Fibroblast of skin of back (primary cell): ENCODE results near the gene HCRTR2. TPM values are rescaled to one million over a fixed set of nuclear protein-coding genes. Genes with fewer than 3 reads are reported as not detected.
"Not testable (repeated sequence)": the region's sequence is repeated elsewhere in the genome, so short reads cannot be mapped to it uniquely, and the experiment has no call there.

Source experiments
- DNase-seq: peaks from one replicate; pipeline ENCODE4 v3.0.0-alpha.2; 2013
- polyA plus RNA-seq, 2 experiments: library from polyadenylated mRNA; unstranded; fragments of 120-200 nt; gene quantifications; one replicate each; pipeline ENCODE4 v1.2.1, GENCODE V29; 2013; ENCODE audit not compliant: insufficient read length in 2 of 2

HCRTR2 gene
- not detected for polyA plus RNA-seq (2013, experiment 1 of 2; ENCODE audit: insufficient read length)
- not detected for polyA plus RNA-seq (2013, experiment 2 of 2; ENCODE audit: insufficient read length)

DNA sequence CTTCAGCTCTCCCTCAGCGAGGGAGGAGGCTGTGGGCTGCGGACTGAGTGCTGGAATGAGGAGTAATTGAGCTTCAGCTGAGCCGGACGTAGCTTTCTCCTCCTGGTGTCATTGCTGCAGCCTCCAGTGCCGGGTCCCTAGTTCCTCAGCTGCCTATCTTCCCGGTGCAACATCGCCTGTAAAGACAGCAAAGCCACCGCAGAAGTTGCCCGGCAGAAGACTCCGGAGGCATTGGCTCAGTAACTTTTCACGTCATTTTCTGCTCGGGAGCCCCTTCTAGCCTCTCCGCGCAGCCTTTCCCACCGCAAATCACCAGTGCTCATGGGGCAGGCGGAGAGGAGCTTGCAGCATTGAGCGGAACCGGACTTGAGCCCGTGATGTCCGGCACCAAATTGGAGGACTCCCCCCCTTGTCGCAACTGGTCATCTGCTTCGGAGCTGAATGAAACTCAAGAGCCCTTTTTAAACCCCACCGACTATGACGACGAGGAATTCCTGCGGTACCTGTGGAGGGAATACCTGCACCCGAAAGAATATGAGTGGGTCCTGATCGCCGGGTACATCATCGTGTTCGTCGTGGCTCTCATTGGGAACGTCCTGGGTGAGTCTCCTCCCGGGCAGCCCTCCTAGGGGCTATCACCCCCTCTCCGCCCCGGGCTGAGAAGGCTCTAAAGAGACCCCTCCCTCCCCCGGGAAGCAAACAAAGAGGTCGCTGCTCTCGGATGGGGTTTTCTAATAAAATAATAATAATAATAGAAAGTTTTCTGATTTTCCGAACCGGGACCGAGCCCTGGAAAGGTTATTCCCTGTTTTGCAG, at the start of gene HCRTR2:
Gene HCRTR2 (plus strand): TSS at position 305 of the 816 bp plus-strand sequence. CDS start 73 bp downstream, at position 378.
- peak; percentile 4 for DNase-seq

DNA sequence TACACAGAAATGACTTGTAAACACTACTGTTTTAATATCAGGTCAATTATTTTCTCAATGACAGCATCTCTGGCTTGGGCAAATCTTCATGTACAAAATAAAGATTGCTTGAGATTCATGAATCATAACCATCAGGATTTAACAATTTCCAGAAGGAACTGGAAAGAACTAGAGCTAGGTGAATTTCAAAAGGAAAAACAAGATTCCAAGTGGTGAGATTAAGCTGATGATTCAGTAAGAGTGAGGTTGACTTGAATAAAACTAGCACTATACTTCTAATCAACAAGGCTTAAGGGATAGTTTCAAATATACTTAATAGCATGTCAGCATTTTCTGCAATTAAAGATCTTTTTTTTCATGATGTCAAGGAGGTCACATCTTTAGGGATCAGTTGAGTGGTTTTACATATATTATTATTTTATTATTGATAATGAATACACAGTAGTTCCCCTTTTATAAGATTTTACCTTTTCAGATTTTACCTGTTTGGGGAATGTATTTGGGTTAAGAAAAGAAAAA, 43.5 kb upstream of the HCRTR2 start:
- no peak for DNase-seq

DNA sequence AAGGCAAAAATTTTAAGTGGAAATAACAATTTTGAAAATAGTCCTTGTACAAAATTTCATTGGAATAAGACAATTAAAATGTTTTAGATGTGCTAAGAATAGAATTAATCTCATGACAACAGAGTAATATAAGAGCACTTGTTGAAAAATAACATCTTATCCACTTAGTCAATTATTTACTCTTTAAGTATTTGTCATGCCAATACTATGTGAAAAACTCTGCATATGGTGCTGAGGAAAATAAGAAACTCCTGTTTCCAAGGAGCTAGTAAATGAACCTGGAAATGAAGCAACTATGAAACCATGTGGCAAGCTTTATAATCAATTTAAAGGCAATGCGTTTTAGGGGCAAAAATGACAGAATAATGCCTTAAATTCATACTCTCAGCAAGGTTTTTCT, 42.7 kb upstream of the HCRTR2 start:
- peak; percentile 29 for DNase-seq

DNA sequence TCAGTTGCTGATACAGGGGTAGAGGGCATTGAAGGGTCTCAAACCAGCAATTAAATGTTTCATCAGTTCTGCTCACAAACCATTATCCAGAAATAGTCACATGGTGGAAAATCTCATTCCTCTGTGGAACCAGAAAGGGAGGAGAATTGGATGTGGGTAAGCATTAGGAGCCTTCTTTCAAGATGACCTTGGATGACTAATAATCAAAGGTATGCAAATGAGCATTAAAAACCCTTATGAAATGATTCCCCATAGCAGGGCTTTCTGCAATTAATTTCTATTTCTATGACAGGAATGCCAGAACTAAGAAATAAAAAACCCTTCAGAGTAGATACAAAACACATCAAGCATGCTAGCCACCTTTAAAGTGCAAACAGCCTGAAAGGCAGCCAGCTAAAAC, 37.4 kb upstream of the HCRTR2 start:
- peak; percentile 12 for DNase-seq

DNA sequence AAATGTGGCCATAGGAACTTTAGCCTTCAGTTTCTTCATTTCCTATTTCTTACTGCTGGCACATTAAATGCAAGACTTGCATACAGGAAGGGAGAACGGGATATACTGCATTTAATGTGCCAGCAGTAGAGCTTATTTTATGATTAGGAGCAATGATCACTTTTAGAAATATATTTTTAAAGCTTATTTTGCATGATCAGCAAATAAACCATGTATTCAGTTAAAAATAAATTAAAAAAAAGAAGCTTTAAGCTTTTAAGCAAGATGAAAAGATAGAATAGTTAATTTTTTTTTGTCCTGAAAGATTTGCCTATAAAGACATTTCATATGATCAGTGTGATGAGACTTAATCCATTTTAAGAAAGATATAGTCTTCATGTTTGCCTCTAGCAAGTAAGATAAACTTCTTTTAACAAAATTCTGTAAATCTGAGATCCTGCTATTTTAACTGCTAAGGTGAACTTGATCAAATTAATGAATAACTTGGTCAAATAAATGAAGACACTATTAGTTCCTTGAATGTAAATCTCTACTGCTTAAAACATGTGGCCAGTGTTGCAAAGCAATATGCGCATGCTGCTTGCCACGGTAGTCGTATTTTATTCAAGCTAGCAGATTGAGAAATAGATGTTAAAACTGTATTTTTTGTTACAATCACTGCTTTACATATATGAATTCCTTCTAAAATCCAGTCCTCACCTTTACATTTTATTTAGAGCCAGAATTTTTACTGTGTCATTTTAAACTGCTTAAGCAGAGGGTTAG, 36.2 kb upstream of the HCRTR2 start:
- no peak for DNase-seq

DNA sequence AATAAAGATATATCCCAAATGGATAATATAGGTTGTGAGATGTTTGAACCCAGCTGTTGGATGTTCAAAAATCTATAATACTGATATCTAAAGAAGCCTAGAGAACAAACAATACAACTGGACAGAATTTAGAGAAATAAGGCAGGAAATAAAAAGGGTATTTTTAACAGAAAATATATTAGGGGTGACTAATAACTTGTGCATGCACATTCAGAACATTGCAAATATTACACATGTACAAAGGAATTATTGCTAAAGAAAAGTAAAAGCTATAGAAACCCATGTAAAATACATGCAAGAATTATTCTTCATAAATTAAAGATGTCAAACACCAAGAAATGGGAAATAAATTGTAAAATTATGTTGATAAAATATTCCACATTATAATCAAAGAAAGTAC, 32.7 kb upstream of the HCRTR2 start:
- DNase-seq: peak; percentile 51

DNA sequence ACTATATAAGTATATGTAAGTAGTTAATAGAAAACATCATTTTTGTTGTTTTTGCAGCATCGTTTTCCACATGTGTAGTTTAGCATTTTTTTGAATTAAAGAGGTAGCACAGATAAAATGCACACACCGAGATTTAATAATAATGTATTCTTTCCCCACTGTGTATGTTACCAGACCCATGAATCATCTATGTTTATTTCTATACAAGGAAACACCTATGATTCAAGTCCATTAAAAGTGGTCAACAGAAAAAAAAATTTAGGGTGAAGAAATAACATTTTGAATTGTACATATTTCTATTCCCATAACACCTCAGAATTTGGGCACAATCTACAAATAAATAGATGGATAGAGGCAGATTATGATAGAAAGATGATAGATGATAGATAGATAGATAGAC, 31.7 kb upstream of the HCRTR2 start:
- no peak for DNase-seq

DNA sequence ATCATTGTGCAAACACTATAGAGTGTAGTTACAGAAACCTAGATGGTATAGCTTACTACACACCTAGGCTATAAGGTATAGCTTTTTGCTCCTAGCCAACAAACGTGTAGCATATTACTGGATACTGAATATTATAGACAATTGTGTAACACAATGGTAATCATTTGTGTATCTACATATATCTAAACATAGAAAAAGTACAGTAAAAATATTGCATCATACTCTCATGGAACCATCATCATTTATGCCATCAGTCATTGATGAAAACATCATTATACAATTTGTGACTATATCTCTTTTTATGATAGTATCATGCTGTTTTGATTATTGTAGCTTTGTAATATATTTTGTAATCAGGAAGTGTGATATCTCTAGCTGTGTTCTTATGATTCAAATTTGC, 21.0 kb upstream of the HCRTR2 start:
- no peak for DNase-seq

DNA sequence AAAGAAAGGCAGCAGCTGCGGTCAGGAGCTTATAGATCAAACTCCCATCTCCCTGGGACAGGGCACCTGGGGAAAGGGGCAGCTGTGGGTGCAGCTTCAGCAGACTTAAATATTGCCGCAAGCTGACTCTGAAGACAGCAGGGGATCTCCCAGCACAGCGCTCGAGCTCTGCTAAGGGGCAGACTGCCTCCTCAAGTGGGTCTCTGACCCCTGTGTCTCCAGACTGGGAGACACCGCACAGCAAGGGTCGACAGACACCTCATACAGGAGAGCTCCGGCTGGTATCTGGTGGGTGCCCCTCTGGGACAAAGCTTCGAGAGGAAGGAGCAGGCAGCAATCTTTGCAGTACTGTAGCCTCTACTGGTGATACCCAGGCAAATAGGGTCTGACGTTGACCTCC, 15.5 kb upstream of the HCRTR2 start:
- not testable (repeated sequence) for DNase-seq

DNA sequence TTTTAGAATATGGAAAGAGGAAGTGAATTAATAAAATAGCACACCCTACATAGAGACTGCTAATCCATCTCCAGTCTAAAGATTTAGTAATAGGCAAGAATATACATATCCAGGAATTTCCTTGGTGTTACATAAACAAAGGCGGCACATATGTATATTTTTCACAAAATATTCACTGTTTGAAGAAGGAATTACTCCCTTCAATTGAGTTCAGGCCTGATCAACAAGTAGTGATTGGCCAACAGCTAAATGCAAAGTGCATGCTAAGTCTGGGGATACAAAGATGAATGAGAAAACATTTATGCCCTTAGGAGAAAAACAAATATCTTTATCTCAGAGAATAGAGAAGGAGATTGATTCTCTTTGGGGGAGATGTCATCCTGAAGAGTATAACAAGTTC, 6.5 kb upstream of the HCRTR2 start:
- no peak for DNase-seq

DNA sequence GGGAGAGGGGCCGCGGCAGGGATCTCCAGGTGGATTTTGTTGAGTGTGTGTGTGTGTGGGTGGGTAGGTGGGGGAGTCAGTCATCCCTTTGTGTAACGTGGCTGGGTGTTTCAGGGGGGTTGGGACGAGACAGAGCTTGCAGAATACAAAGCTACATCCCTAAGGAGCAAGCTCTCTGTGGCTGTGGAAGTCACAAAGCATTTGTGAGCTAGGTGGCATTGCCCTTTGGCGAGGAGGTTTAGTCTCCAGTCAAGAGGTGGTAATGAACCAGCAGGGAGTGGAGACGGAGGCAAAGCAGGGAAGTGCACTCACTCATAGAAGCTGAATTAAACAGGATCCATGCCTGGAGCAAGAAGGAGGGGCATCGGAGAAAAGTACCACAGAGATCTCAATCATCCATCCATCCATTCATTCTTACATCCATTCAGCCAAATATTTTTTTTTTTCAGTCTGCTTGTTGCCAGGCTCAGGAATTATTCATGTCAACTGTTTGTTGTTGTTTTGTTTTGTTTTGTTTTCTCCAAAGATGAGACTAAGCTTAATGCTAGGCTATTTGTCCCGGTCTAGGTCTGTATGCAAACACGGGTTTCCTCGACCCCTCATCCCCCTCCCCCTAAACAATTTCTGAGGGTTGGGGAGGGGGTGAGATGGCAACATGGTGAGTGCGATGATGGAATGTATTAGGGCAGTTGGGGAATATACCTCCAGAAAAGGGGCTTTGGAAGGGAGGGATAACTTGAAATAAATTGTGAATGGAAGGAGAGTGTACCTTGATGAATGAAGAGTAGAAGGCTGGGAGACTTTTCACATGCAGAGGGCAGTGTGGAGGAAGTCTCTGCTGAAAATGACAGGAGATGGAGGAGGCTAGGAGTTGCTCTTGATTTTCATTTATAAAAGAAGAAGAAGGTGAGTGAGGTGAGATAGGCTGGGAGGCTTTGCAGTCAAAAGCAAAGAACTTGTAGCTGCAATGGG, 1.0 kb downstream of the HCRTR2 start:
- no peak for DNase-seq

DNA sequence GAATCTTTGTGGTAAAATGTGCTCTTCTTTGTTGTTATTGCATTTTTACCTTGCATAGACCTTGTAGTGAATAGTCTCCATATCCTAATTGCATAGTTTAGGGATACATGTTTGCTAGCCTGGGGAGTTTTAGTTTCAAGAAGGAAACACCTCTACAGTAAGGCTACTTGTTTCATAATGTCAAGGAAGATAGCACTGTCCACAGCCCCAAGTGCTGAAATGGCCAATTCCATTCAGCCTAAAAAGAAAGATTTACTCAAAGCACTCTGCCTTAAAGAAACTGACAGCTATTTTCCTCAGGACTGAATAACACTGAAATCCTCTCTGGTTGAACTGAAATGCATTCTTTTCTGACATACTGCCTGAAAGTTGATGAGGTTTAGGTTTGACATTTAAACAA, 2.6 kb downstream of the HCRTR2 start:
- DNase-seq: peak; percentile 25

DNA sequence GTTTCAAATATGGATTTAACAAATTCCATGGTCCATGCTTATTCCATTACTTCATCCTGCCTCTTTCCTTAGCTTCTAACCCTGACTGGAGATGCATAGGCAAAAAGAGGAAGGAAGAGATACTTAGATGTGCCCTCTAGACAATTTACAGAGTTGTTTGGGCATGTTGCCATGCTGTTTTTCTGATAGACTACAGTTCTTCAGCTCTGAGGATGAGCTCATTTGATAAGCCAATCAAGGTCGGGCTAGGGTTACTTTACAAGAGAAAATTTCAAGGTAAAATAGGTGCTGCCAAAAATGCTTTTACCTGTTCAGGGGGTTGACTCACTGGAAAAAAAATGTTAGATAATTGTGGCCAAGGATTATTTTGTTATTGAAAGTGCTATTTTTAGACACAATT, 5.9 kb downstream of the HCRTR2 start:
- no peak for DNase-seq

DNA sequence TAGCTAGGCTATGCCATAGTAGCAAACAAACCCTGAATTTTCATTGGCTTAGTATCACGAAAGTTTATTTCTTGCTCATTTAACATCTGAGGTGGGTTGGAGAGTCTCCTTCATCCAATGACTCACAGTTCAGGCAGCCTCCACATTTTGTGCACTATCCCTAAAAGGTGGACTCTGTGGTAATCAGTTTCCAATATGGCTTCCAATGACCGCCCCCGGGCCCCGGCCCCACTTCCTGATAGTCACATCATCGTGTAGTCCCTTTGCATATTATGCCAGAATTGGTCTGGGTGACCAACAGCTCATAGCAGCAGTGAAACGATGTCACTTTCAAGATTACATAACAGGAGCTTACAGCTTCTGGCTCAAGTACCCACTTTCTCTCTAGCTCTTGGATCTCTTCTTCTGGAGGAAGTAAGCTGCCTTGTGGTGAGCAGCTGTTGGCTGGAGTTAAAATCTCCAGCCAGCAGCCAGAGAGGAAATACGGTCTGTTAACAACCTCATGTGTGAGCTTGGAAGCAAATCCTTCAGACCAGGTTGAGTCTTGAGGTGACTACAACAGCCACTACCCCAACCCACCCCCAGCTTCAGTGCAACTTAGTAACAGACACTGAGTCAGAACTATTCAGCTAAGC, 7.8 kb downstream of the HCRTR2 start:
- DNase-seq: no peak

DNA sequence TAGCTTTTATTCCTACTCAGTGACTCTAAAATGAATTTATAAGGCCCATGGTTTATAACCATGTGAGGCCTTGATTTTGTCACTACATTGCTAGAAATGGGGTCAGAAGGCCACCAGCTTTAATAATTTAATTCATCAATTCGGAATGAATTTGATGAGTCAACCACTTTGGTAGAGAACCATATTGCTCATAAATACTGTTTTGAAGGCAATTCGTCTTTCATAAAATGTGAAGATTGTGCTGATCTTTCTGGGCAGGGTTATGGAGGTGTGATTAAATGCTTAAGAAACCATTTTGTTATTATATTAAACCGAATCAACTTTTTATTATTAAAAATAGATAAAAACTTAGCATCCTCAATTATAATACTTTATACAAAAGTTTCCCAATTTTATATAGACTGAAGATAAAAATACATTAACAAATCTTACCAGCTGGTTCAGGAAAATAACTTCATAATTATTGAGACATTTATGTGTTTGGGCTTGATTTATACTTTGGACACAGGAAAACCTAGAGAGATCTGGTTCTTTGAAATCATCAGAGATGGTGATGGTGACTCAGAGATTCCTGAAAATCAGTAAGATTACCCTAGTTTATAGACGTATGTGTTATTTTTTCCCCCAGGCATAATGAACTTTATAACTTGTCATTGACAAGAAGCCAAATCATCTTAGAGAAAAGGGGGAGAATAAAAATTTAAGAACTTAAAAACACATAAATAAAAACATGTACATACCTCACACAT, 10.6 kb downstream of the HCRTR2 start:
- DNase-seq: no peak

DNA sequence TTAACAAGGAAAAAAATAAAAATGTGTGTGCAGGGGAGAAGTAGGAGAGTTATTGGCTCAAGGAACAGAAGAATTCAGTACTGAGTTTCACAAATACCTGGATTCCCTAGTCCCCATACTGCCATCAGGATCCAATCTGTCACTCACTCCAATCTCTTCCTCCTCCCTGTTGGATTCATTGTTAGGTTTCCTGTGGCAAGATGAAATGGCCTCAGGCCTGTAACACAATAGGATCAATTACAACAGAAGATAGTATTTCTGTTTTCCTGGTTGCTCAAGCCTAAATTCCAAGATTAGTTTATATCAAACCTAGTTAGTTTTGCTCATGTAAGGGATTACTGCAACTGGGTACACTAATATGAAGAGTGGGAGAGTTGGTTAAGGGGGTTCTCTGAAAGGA, 24.4 kb downstream of the HCRTR2 start:
- DNase-seq: no peak

DNA sequence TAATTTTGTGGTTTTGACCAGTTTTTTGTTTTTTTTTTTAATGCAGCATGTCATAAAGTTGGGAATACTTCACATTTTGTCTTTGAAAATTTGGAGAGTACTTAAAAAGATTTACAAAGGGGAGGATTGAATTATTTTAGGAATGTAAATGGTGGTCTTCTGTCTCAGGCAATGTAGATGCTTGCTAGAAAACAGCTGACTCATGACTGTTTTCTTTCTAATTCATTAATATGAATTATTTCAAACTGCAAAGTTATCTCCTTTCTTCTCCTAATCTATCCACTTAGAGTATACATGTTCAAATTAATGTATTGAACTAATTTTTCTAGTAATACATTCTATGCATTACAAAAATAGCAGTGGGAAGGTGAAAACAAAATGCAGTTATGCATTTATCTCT, 24.9 kb downstream of the HCRTR2 start:
- no peak for DNase-seq

DNA sequence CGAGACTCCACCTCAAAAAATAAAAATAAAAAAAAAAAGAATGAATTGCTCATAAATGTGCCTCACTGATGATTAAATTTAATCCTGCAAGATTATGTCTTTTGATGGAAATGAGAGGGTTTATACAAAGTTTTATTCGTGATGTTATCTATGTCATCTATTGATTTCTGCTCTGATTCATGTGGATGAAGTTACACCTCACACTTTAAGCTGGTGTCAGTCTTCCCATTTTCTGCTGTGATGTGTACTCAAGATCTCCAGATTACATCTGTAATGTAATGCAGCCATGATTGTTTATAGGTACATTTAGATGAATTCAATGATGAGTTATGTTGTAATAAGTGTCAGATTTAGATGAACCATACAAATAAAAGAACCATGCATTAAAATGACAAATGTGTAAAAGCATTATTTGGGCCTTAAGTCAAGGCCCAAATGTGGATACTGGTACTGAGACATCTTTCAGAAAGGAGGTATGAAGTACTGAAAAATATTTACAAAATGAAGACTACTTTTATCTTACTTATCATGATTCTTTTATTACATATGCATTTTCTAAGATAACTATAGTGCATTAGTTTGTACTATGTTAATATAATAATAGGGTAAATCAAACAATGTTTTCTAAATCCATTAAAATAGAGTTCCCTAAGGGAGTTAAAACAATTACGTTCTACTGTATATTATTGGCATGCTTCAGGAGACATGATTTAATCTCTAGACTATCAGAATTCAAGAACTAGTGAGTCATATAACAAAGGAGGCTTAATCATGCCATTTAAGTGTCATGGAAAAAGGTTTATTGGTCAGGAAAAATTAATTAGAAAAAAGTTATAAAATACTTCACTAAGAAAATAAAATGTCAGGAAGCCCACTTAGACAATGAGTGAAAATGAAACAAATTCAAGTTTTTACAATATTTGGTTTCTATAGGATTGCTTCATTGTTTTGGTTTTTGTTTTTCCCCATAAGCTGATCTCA, 34.5 kb downstream of the HCRTR2 start:
- DNase-seq: no peak

DNA sequence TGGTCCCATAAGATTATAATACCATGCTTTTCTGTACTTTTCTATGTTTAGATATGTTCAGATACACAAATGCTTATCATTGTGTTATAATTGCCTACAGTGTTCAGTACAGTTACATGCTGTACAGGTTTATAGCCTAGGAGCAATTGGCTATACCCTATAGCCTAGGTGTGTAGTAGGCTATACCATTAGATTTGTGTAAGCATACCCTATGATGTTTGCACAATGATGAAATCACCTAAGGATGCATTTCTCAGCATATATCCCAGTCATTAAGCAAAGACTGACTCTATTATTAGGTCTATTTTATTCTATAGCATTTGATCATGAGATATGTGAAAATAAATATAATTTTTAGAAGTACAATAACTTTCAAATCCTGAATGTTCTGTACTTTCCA, 36.6 kb downstream of the HCRTR2 start:
- no peak for DNase-seq

DNA sequence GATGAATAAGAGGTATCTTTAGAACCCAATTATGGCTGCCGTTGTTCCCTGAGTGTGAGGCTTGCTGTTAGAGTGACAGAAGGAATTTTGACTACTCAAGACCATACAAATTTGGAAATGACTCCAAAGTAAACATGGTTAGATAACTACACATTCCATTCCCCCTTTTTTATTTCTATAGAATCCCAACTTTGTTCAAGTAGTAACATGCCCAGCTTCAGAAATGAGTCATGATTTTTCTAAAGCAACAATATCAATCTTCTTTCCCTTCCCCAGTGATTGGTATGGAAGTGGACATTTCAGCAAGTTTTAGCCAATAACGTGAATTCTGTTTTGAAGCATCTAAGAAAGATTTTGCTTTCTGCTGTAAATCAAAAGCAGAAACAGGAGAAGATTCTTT, 37.8 kb downstream of the HCRTR2 start:
- DNase-seq: peak; percentile 85
